H1 (cell line): ENCODE measurements around the gene FBP1.

ENCODE experiments used
- BACH1 ChIP-seq: IDR thresholded peaks from 2 replicates; pipeline ENCODE4 v1.6.1; 2012; ENCODE audit warnings: low read length, improper control_type of control experiment
- CHD2 ChIP-seq: IDR thresholded peaks from 2 replicates; pipeline ENCODE4 v1.6.1; 2012; ENCODE audit warnings: low read length, improper control_type of control experiment
- CTCF ChIP-seq, 3 experiments: IDR thresholded peaks; 1 replicate in 2 of 3; 2 replicates in 1 of 3; pipeline versions ENCODE4 v1.5.1 to v1.6.1; 2011; ENCODE audit warnings: low read length in 3 of 3, mild to moderate bottlenecking in 3 of 3, inconsistent platforms in 2 of 3, low read depth in 1 of 3, moderate library complexity in 1 of 3; ENCODE audit not compliant: insufficient read depth in 1 of 3; ENCODE audit errors: control extremely low read depth in 1 of 3
- EP300 ChIP-seq, 2 experiments: IDR thresholded peaks; 1 replicate in 1 of 2; 2 replicates in 1 of 2; pipeline ENCODE4 v1.6.1; 2011 to 2012; ENCODE audit warnings: low read depth in 2 of 2, low read length in 2 of 2, mild to moderate bottlenecking in 2 of 2, borderline replicate concordance in 1 of 2, inconsistent platforms in 1 of 2, moderate library complexity in 1 of 2
- EZH2 ChIP-seq: fragments of 200-600 bp; sonication (generic); IDR thresholded peaks from 2 replicates; pipeline ENCODE4 v1.7.1; 2012; ENCODE audit warnings: low read depth, mild to moderate bottlenecking, moderate library complexity, low read length, inconsistent platforms; ENCODE audit not compliant: severe bottlenecking
- GABPA ChIP-seq: IDR thresholded peaks from 2 replicates; pipeline ENCODE4 v1.6.1; 2011; ENCODE audit warnings: mild to moderate bottlenecking, low read length, moderate library complexity, borderline replicate concordance; ENCODE audit not compliant: insufficient read depth
- HDAC6 ChIP-seq: IDR thresholded peaks from one replicate; pipeline ENCODE4 v1.7.1; 2012; ENCODE audit warnings: low read depth, mild to moderate bottlenecking, inconsistent platforms, low read length, moderate library complexity
- POLR2A ChIP-seq, 2 experiments: IDR thresholded peaks; 1 replicate in 1 of 2; 2 replicates in 1 of 2; pipeline ENCODE4 v1.6.1; 2011; ENCODE audit warnings: low read depth in 2 of 2, low read length in 2 of 2, mild to moderate bottlenecking in 2 of 2; ENCODE audit errors: control extremely low read depth in 1 of 2
- POLR2AphosphoS5 ChIP-seq: IDR thresholded peaks from 2 replicates; pipeline ENCODE4 v1.6.1; 2011; ENCODE audit warnings: low read depth, low read length
- RFX5 ChIP-seq: IDR thresholded peaks from 2 replicates; pipeline ENCODE4 v1.6.1; 2011; ENCODE audit warnings: low read depth, low read length, improper control_type of control experiment, borderline replicate concordance

GRCh38 chr9:94566550-94566949 lies 72.8 kb downstream of the FBP1 start:
- no peak for TF ChIP-seq GABPA
- TF ChIP-seq POLR2A (IDR thresholded peaks at IDR 0.05; ENCODE audit: control extremely low read depth in 1 of 2, low read depth in 2 of 2, low read length in 2 of 2) = no peak
- TF ChIP-seq CHD2 = no peak
- no peak for TF ChIP-seq CTCF (IDR thresholded peaks at IDR 0.05; ENCODE audit: control extremely low read depth in 1 of 3, insufficient read depth in 1 of 3, low read depth in 1 of 3, low read length in 3 of 3)
- TF ChIP-seq POLR2AphosphoS5 = no peak
- TF ChIP-seq EP300 (IDR thresholded peaks at IDR 0.05; ENCODE audit: borderline replicate concordance in 1 of 2, low read depth in 2 of 2, low read length in 2 of 2) = no peak
- TF ChIP-seq HDAC6 = no peak
- no peak for TF ChIP-seq RFX5
- TF ChIP-seq EZH2 = no peak
- no peak for TF ChIP-seq BACH1
